ENCODE results near the gene SERAC1. TPM values are rescaled to one million over a fixed set of nuclear protein-coding genes. Genes with fewer than 3 reads are reported as not detected.
"Not testable (repeated sequence)": the region's sequence is repeated elsewhere in the genome, so short reads cannot be mapped to it uniquely, and the experiment has no call there.

SERAC1 gene
- total RNA-seq, 1 donor, result 2.1 TPM

- Histone ChIP-seq H3K4me3 (ENCODE audit: low read length) (no peak overlapping the region), H3K4me1 (ENCODE audit: insufficient read depth, low read length) (peaks cover 4% of the 10 kb centered on the region), H3K9me3 (ENCODE audit: low read depth, low read length) (no peaks in the 10 kb centered on the region), H3K27me3 (ENCODE audit: insufficient read depth, low read length) (no peaks in the 10 kb centered on the region)
These were observed 9.3 kb downstream of the SERAC1 start for GRCh38 chr6:158158748-158159147.

- Histone ChIP-seq H3K4me1 (ENCODE audit: insufficient read depth, low read length) (peaks cover 4% of the 10 kb centered on the region), H3K9me3 (ENCODE audit: low read depth, low read length) (no peaks in the 10 kb centered on the region), H3K4me3 (ENCODE audit: low read length) (no peak overlapping the region), H3K27me3 (ENCODE audit: insufficient read depth, low read length) (no peaks in the 10 kb centered on the region)
These were observed 9.9 kb downstream of the SERAC1 start for GRCh38 chr6:158158123-158158522.

- no peaks in the 10 kb centered on the region for H3K27me3 ChIP-seq (ENCODE audit: insufficient read depth, low read length)
- H3K4me1 ChIP-seq (ENCODE audit: insufficient read depth, low read length), result peaks cover 4% of the 10 kb centered on the region
- H3K4me3 ChIP-seq (ENCODE audit: low read length), result no peak overlapping the region
- H3K9me3 ChIP-seq (ENCODE audit: low read depth, low read length), result no peaks in the 10 kb centered on the region
These were observed 10.8 kb downstream of the SERAC1 start for GRCh38 chr6:158157064-158157764.

- no peaks in the 10 kb centered on the region for H3K27me3 ChIP-seq (ENCODE audit: insufficient read depth, low read length)
- no peak overlapping the region for H3K4me3 ChIP-seq (ENCODE audit: low read length)
- H3K4me1 ChIP-seq (ENCODE audit: insufficient read depth, low read length), result peaks cover 4% of the 10 kb centered on the region
- no peaks in the 10 kb centered on the region for H3K9me3 ChIP-seq (ENCODE audit: low read depth, low read length)
These were observed 13.2 kb downstream of the SERAC1 start for GRCh38 chr6:158154816-158155215.

- H3K4me1 ChIP-seq (ENCODE audit: insufficient read depth, low read length), result peaks cover 4% of the 10 kb centered on the region
- H3K27me3 ChIP-seq (ENCODE audit: insufficient read depth, low read length), result no peaks in the 10 kb centered on the region
- H3K9me3 ChIP-seq (ENCODE audit: low read depth, low read length), result no peaks in the 10 kb centered on the region
- no peak overlapping the region for H3K4me3 ChIP-seq (ENCODE audit: low read length)
These were observed 14.5 kb downstream of the SERAC1 start for GRCh38 chr6:158153576-158153975.

- Histone ChIP-seq H3K4me1 (ENCODE audit: insufficient read depth, low read length) (peaks cover under 1% of the 10 kb centered on the region), H3K9me3 (ENCODE audit: low read depth, low read length) (no peaks in the 10 kb centered on the region), H3K27me3 (ENCODE audit: insufficient read depth, low read length) (no peaks in the 10 kb centered on the region), H3K4me3 (ENCODE audit: low read length) (no peak overlapping the region)
These were observed 15.4 kb downstream of the SERAC1 start for GRCh38 chr6:158152659-158153058.

GRCh38 chr6:158152025-158152424, 16.0 kb downstream of the SERAC1 start:
- not testable (repeated sequence) for H3K4me3 ChIP-seq (ENCODE audit: low read length); H3K27me3 ChIP-seq (ENCODE audit: insufficient read depth, low read length); H3K9me3 ChIP-seq (ENCODE audit: low read depth, low read length); H3K4me1 ChIP-seq (ENCODE audit: insufficient read depth, low read length)

GRCh38 chr6:158150701-158151100, 17.4 kb downstream of the SERAC1 start:
- H3K4me1 ChIP-seq (ENCODE audit: insufficient read depth, low read length), result no peaks in the 10 kb centered on the region
- H3K4me3 ChIP-seq (ENCODE audit: low read length), result no peak overlapping the region
- H3K9me3 ChIP-seq (ENCODE audit: low read depth, low read length), result no peaks in the 10 kb centered on the region
- no peaks in the 10 kb centered on the region for H3K27me3 ChIP-seq (ENCODE audit: insufficient read depth, low read length)

GRCh38 chr6:158149641-158150040, 18.4 kb downstream of the SERAC1 start:
- Histone ChIP-seq H3K4me1 (ENCODE audit: insufficient read depth, low read length) (no peaks in the 10 kb centered on the region), H3K9me3 (ENCODE audit: low read depth, low read length) (no peaks in the 10 kb centered on the region)

GRCh38 chr6:158143700-158144099, 24.4 kb downstream of the SERAC1 start:
- no peaks in the 10 kb centered on the region for H3K9me3 ChIP-seq (ENCODE audit: low read depth, low read length)
- H3K4me1 ChIP-seq (ENCODE audit: insufficient read depth, low read length), result no peaks in the 10 kb centered on the region
- H3K27me3 ChIP-seq (ENCODE audit: insufficient read depth, low read length), result no peaks in the 10 kb centered on the region
- H3K4me3 ChIP-seq (ENCODE audit: low read length), result no peak overlapping the region

More at GRCh38 chr6:158149641-158150040, 18.4 kb downstream of the SERAC1 start:
- Histone ChIP-seq H3K27me3 (ENCODE audit: insufficient read depth, low read length) (no peaks in the 10 kb centered on the region), H3K4me3 (ENCODE audit: low read length) (no peak overlapping the region)

GRCh38 chr6:158142789-158143188, 25.3 kb downstream of the SERAC1 start:
- Histone ChIP-seq H3K9me3 (ENCODE audit: low read depth, low read length) (no peaks in the 10 kb centered on the region), H3K4me1 (ENCODE audit: insufficient read depth, low read length) (no peaks in the 10 kb centered on the region), H3K4me3 (ENCODE audit: low read length) (no peak overlapping the region), H3K27me3 (ENCODE audit: insufficient read depth, low read length) (no peaks in the 10 kb centered on the region)

GRCh38 chr6:158131926-158132325, 36.1 kb downstream of the SERAC1 start:
- H3K27me3 ChIP-seq (ENCODE audit: insufficient read depth, low read length), result no peaks in the 10 kb centered on the region
- no peak overlapping the region for H3K4me3 ChIP-seq (ENCODE audit: low read length)
- H3K9me3 ChIP-seq (ENCODE audit: low read depth, low read length), result no peaks in the 10 kb centered on the region
- no peaks in the 10 kb centered on the region for H3K4me1 ChIP-seq (ENCODE audit: insufficient read depth, low read length)

- H3K9me3 ChIP-seq (ENCODE audit: low read depth, low read length), result no peaks in the 10 kb centered on the region
- H3K4me3 ChIP-seq (ENCODE audit: low read length), result no peak overlapping the region
- H3K27me3 ChIP-seq (ENCODE audit: insufficient read depth, low read length), result no peaks in the 10 kb centered on the region
- no peaks in the 10 kb centered on the region for H3K4me1 ChIP-seq (ENCODE audit: insufficient read depth, low read length)
These were observed 42.8 kb downstream of the SERAC1 start for GRCh38 chr6:158125271-158125670.

GRCh38 chr6:158124288-158124687, 43.8 kb downstream of the SERAC1 start:
- no peak overlapping the region for H3K4me3 ChIP-seq (ENCODE audit: low read length)
- H3K4me1 ChIP-seq (ENCODE audit: insufficient read depth, low read length), result no peaks in the 10 kb centered on the region
- H3K9me3 ChIP-seq (ENCODE audit: low read depth, low read length), result no peaks in the 10 kb centered on the region
- H3K27me3 ChIP-seq (ENCODE audit: insufficient read depth, low read length), result no peaks in the 10 kb centered on the region

GRCh38 chr6:158122048-158122447, 46.0 kb downstream of the SERAC1 start:
- no peaks in the 10 kb centered on the region for H3K27me3 ChIP-seq (ENCODE audit: insufficient read depth, low read length)
- H3K9me3 ChIP-seq (ENCODE audit: low read depth, low read length), result no peaks in the 10 kb centered on the region
- H3K4me3 ChIP-seq (ENCODE audit: low read length), result no peak overlapping the region
- H3K4me1 ChIP-seq (ENCODE audit: insufficient read depth, low read length), result no peaks in the 10 kb centered on the region

GRCh38 chr6:158121335-158121734, 46.7 kb downstream of the SERAC1 start:
- H3K9me3 ChIP-seq (ENCODE audit: low read depth, low read length), result no peaks in the 10 kb centered on the region
- no peaks in the 10 kb centered on the region for H3K4me1 ChIP-seq (ENCODE audit: insufficient read depth, low read length)
- H3K4me3 ChIP-seq (ENCODE audit: low read length), result no peak overlapping the region
- no peaks in the 10 kb centered on the region for H3K27me3 ChIP-seq (ENCODE audit: insufficient read depth, low read length)

All from mononuclear cell (primary cell).